ENCODE data around the gene PCID2.

DNA sequence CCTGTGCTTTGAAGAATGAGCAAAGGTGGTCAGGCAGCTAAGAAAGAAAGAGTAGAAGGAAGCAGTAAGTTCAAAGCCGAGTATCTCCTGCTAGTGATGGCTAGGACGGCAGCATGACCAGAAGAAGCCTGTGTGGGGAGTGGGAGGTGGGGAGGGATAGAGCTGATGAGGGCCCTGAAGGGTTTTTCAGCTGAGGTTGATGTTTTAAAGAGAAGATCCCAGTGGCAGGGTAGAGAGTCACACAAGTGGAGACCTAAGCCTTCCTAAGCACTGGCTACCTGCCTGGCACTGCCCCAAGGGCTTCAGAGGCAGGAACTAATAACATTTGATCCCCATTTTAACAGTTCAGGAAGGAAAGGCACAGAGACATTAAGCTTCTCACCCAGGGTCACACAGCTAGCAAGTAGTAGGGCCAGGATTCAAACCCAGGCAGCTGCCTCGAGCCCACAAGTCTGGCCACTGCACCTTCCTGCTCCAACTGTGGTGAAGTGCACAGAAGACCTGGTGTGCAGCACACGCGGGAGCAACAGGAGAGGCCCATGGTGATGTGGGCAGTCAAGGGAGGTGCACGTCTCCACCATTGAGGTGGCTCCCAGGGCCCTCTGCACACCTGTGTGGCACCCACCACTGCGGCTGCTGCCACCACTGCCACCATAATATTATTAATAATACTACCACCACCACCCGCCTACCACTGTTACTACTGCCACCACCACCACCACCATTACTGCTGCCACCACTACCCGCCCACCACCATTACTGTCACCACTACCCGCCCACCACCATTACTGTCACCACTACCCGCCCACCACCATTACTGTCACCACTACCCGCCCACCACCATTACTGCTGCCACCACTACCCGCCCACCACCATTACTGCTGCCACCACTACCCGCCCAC, 23.1 kb upstream of the PCID2 start:
- TF ChIP-seq, protein P1, sequence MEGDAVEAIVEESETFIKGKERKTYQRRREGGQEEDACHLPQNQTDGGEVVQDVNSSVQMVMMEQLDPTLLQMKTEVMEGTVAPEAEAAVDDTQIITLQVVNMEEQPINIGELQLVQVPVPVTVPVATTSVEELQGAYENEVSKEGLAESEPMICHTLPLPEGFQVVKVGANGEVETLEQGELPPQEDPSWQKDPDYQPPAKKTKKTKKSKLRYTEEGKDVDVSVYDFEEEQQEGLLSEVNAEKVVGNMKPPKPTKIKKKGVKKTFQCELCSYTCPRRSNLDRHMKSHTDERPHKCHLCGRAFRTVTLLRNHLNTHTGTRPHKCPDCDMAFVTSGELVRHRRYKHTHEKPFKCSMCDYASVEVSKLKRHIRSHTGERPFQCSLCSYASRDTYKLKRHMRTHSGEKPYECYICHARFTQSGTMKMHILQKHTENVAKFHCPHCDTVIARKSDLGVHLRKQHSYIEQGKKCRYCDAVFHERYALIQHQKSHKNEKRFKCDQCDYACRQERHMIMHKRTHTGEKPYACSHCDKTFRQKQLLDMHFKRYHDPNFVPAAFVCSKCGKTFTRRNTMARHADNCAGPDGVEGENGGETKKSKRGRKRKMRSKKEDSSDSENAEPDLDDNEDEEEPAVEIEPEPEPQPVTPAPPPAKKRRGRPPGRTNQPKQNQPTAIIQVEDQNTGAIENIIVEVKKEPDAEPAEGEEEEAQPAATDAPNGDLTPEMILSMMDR (IDR thresholded peaks at IDR 0.05) = no peak
- TF ChIP-seq POLR2A (IDR thresholded peaks at IDR 0.05) = no peak
